GM18907 (cell line): ENCODE results near the gene FCRLA.
"Not testable (repeated sequence)": the region's sequence is repeated elsewhere in the genome, so short reads cannot be mapped to it uniquely, and the experiment has no call there.

Experiments
- ATAC-seq: cut with Tn5 transposase; IDR thresholded peaks from one replicate; pipeline ENCODE4 v1.9.1; 2021; ENCODE audit warnings: mild to moderate bottlenecking, moderate library complexity; ENCODE audit not compliant: unreplicated experiment

The FCRLA gene

GRCh38 chr1:161702250-161702649 is 4.8 kb upstream of the FCRLA start:
- no peak for ATAC-seq

- peak; percentile 35 for ATAC-seq
Measured at GRCh38 chr1:161705537-161705936, 1.5 kb upstream of the FCRLA start.

- no peak for ATAC-seq
Measured at GRCh38 chr1:161706113-161706481, 932 bp upstream of the FCRLA start.

- peak; percentile 5 for ATAC-seq
Measured at GRCh38 chr1:161707503-161707902, 474 bp downstream of the FCRLA start.

GRCh38 chr1:161709373-161709772 is 2.3 kb downstream of the FCRLA start:
- ATAC-seq = no peak

GRCh38 chr1:161710560-161710959 is 3.5 kb downstream of the FCRLA start:
- no peak for ATAC-seq

GRCh38 chr1:161718559-161719324 is 11.7 kb downstream of the FCRLA start:
- peak; percentile 45 for ATAC-seq

GRCh38 chr1:161719325-161719611 is 12.2 kb downstream of the FCRLA start:
- peak; percentile 45 for ATAC-seq

GRCh38 chr1:161720422-161720821 is 13.4 kb downstream of the FCRLA start:
- ATAC-seq = no peak

- no peak for ATAC-seq
Measured at GRCh38 chr1:161720956-161721737, 14.1 kb downstream of the FCRLA start, which contains the start of gene FCRLB. FCRLB (plus strand) TSS chr1:161721544; CDS start chr1:161722673, 1,129 bp downstream.

- no peak for ATAC-seq
Measured at GRCh38 chr1:161721738-161722343, 14.8 kb downstream of the FCRLA start.

GRCh38 chr1:161722406-161722805 is 15.4 kb downstream of the FCRLA start:
- ATAC-seq = no peak

- ATAC-seq = no peak
Measured at GRCh38 chr1:161723459-161724141, 16.6 kb downstream of the FCRLA start.

GRCh38 chr1:161725258-161725907 is 18.4 kb downstream of the FCRLA start:
- not testable (repeated sequence) for ATAC-seq

GRCh38 chr1:161725908-161726472 is 19.0 kb downstream of the FCRLA start:
- peak; percentile 33 for ATAC-seq

GRCh38 chr1:161726473-161727255 is 19.6 kb downstream of the FCRLA start:
- peak; percentile 60 for ATAC-seq

GRCh38 chr1:161727256-161727924 is 20.4 kb downstream of the FCRLA start:
- ATAC-seq = peak; percentile 4

- ATAC-seq = no peak
Measured at GRCh38 chr1:161728376-161729226, 21.6 kb downstream of the FCRLA start.
